ENCODE data around the gene DPH5.
"Not testable (repeated sequence)": the region's sequence is repeated elsewhere in the genome, so short reads cannot be mapped to it uniquely, and the experiment has no call there.

Gene DPH5, protein sequence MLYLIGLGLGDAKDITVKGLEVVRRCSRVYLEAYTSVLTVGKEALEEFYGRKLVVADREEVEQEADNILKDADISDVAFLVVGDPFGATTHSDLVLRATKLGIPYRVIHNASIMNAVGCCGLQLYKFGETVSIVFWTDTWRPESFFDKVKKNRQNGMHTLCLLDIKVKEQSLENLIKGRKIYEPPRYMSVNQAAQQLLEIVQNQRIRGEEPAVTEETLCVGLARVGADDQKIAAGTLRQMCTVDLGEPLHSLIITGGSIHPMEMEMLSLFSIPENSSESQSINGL

DNA sequence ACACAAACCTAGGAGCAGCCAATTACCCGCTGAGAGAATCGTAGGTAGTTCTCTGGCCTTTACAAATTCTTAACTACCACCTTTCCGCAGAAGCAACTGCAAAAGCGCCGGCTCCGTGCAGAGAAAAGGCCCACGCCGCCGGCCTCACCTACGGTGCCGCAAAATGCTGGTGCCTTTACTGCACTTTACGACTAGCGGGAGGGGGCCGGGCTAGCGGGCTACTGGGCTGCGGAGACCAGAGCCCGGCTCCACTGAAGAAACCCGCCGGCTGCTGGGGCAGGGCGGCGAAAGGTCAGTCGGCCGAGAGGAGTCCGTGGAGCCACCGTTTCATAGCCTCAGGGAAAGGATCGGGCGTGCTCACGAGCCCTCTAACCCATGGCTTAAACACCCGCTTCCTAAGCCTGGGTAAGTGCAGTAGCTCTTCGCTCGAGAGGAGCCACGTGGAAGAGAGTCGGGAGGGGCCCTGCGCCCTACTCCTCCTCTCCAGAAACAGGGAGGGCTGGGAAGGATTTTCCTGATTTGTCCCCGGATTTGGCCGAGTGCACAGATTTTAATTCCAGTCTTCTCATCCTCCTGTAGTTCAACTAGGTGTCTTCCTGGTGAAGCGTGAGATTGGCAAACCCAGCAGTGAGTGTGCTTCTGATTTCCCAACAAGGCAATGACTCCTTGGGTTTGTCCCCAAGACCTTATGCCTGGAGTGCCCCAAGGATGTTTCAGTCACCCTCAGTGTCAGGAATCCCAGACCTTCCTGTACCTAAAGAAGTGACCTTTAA is at the start of gene DPH5:
DPH5 (minus strand) TSS at position 128 of the 773 bp plus-strand sequence. CDS start 341 bp downstream, outside the sequence.
- TF ChIP-seq JUND (IDR thresholded peaks at IDR 0.05; ENCODE audit: low read depth): no peak
- DNase-seq (ENCODE audit: low read depth in 1 of 2, low spot score in 1 of 2): peak; percentile 16 to 89
- in situ Hi-C loops (cut with HindIII; ENCODE audit: low pct_unique_long_range_greater_than_20kb, low sequenced_read_pairs): no loop called here

DNA sequence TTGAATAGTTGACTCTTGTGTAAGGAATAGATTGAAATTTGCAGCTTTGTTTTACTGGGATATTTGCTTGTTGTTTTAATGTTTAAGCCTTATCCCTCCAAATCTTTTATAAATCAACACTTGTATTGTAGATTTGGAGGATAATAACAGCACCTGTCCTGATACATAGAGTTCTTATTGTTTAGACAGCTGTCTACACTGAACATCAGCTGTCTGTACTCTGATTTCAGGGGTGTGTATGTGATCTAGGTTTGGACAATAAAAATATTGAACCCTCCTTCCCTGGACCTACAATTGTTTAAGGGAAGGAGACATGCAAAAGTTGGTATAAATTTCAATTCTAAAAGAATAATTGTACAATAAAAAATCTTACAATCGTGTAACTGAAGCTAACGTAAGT is 48.3 kb upstream of the DPH5 start:
- in situ Hi-C loops (cut with HindIII; ENCODE audit: low pct_unique_long_range_greater_than_20kb, low sequenced_read_pairs): no loop called here
- TF ChIP-seq JUND (IDR thresholded peaks at IDR 0.05; ENCODE audit: low read depth): no peak
- DNase-seq (ENCODE audit: low read depth in 1 of 2, low spot score in 1 of 2): no peak

DNA sequence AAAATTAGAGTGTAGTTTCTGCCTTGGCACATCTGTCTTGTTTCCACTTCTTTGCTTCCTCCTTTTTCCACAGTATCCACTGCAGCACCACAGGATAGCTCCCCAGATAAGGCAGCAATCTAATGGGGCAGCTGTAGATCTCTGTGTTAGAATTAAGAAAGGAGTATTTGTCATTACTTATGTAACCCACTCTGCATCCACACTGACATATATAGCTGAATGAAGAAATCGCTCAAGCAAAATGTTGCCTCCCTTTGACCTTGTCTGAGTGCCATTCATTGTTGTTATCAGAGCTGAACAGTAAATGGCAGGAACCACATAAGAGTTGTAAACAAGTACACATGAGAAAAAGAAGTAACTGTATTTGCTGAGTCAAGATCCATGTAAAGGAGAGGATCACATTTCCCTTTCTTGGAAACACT is 45.9 kb upstream of the DPH5 start:
- no peak for DNase-seq (ENCODE audit: low read depth in 1 of 2, low spot score in 1 of 2)
- in situ Hi-C loops (cut with HindIII; ENCODE audit: low pct_unique_long_range_greater_than_20kb, low sequenced_read_pairs): no loop called here
- no peak for TF ChIP-seq JUND (IDR thresholded peaks at IDR 0.05; ENCODE audit: low read depth)

DNA sequence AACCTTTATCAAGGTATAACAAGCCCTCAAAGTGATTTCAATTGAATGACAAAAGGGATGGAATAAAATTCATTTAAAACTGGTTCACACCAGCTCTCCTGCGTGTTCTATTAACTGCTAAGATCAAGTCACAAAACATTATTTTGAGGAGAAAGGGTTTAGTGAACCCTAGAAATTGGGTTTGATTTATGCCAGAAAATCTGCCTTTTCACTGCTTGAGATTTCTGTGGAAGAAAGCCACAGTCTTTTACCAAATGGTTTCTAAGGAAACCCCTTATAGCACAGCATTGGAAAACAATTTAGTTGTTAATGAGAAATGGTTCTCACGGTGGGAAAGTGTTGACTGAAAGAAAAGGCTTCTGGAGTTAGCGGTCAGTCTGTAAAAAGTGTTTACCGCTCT is 43.6 kb upstream of the DPH5 start:
- DNase-seq (ENCODE audit: low read depth in 1 of 2, low spot score in 1 of 2): no peak
- in situ Hi-C loops (cut with HindIII; ENCODE audit: low pct_unique_long_range_greater_than_20kb, low sequenced_read_pairs): no loop called here
- no peak for TF ChIP-seq JUND (IDR thresholded peaks at IDR 0.05; ENCODE audit: low read depth)

DNA sequence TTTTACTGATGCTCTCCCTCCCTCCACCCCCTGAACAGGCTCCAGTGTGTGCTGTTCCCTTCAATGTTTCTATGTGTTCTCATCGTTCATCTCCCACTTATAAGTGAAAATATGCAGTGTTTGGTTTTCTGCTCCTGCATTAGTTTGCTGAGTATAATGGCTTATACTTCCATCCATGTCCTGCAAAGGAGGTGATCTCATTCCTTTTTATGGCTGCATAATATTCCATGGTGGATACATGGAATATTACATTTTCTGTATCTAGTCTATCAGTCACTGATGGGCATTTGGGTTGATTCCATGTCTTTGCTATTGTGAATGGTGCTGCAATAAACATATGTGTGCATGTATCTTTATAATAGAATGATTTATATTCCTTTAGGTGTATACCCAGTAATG is 41.4 kb upstream of the DPH5 start:
- in situ Hi-C loops (cut with HindIII; ENCODE audit: low pct_unique_long_range_greater_than_20kb, low sequenced_read_pairs); DNase-seq (ENCODE audit: low read depth in 1 of 2, low spot score in 1 of 2): not testable (repeated sequence)

DNA sequence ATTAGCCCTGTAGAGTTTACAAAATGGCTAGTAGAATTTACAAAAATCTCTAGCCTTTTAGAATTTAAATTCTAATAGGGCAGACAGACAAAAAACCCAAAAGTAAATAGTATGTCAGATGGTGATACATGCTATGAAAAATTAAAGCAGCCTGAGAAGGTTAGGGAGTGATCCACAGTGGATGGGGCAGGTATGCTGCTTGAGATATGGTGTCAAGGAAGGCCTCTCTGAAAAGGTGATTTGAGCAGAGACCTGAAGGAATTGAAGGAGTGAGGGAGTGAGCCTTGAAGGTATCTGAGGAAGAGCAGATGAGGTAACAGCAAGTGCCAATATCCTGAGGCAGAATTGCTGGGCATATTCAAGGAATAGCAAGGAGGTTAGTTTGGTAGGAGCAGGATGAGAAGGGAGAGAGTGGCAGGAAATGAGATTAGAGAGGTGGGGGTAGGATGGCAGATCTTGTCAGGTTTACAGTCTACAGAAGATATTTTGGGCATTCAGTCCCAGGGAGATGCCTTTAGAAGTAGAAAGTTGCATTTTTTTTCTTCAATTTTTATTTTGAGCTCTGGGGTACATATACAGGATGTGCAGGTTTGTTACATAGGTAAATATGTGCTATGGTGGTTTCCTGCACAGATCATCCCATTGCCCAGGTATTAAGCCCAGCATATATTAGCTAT is 40.8 kb upstream of the DPH5 start:
- DNase-seq (ENCODE audit: low read depth in 1 of 2, low spot score in 1 of 2): no peak
- in situ Hi-C loops (cut with HindIII; ENCODE audit: low pct_unique_long_range_greater_than_20kb, low sequenced_read_pairs): no loop called here
- no peak for TF ChIP-seq JUND (IDR thresholded peaks at IDR 0.05; ENCODE audit: low read depth)

DNA sequence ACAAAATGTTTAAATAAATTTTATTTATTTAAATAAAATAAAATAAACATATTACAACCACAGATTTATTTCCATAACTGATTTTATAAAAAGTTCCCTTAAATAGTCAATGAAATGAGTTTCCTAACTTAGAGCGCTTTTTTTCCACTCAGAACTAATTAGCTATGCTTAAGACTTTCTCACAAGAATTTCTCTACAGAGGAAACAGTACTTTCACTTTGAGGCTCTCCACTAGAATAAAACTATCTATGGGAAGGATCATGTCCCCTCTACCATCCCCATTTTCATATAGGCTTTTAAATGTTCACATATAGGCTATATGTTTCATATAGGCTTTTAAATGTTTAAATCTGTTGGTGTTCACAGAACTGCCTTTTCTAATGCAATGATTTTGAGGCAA is 40.0 kb upstream of the DPH5 start:
- in situ Hi-C loops (cut with HindIII; ENCODE audit: low pct_unique_long_range_greater_than_20kb, low sequenced_read_pairs): no loop called here
- no peak for DNase-seq (ENCODE audit: low read depth in 1 of 2, low spot score in 1 of 2)
- TF ChIP-seq JUND (IDR thresholded peaks at IDR 0.05; ENCODE audit: low read depth): no peak

DNA sequence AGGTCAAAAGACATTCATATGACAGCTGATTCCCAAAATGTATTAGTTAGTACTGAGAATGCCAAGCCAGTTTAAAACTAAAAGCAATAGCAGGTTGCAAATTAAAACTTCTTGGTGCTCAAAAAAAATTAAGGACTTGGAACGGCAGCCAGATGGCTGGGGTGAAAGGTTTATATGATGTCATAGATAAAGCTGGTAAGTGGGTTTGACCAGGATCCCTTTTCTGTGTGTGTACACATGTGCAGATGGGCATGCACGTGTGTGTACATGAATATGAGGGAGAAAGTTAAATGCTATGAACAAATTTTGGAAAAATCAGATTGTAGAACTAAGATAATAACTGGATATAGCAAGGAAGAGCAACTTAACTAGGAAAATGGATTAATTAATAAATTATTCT is 39.1 kb upstream of the DPH5 start:
- no peak for TF ChIP-seq JUND (IDR thresholded peaks at IDR 0.05; ENCODE audit: low read depth)
- DNase-seq (ENCODE audit: low read depth in 1 of 2, low spot score in 1 of 2): no peak
- in situ Hi-C loops (cut with HindIII; ENCODE audit: low pct_unique_long_range_greater_than_20kb, low sequenced_read_pairs): no loop called here

DNA sequence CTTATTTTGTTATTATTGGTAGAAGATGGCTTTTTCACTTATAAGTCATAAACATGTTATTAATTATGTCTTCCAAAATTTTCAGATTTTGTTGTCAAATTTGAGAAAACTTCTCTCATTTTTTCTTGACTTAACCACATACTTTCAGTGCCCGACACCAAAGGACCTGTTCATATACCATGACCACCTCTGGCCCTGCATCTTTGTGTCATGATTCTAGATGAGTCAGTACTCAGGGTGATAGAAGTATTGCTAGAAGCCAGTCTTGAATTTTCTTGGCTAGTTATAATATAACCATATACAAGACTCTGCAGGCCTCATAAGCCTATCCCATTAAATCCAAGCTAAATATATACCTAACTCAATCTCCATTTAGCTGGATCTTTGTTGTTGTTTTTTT is 35.4 kb upstream of the DPH5 start:
- in situ Hi-C loops (cut with HindIII; ENCODE audit: low pct_unique_long_range_greater_than_20kb, low sequenced_read_pairs): no loop called here
- no peak for DNase-seq (ENCODE audit: low read depth in 1 of 2, low spot score in 1 of 2)
- TF ChIP-seq JUND (IDR thresholded peaks at IDR 0.05; ENCODE audit: low read depth): no peak

DNA sequence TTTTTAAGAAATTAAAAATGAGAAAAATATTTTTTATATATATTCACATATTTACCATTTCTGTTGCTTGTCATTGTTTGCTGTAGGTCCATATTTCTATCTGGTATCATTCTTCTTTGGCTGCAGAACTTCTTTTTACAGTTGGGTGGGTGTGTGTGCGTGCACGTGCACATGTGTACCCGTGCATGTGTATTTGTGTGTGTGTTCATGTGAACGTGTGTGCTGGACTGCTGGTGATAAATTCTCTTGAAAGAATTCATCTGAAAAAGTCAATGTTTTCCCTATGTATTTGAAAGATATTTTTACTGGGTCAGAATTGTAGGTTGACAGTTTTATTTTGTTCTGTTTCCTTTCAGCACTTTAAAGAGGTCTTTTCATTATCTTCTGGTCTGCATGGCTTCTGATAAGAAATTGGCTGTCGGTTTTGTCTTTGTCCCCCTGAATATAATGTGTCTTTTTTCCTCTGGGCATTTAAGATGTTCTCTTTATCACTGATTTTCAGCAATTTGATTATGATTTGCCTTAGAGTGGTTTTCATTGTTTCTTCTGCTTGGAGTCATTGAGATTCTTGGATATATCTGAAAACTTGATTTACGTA is 34.5 kb upstream of the DPH5 start:
- in situ Hi-C loops (cut with HindIII; ENCODE audit: low pct_unique_long_range_greater_than_20kb, low sequenced_read_pairs): no loop called here
- TF ChIP-seq JUND (IDR thresholded peaks at IDR 0.05; ENCODE audit: low read depth): no peak
- no peak for DNase-seq (ENCODE audit: low read depth in 1 of 2, low spot score in 1 of 2)

DNA sequence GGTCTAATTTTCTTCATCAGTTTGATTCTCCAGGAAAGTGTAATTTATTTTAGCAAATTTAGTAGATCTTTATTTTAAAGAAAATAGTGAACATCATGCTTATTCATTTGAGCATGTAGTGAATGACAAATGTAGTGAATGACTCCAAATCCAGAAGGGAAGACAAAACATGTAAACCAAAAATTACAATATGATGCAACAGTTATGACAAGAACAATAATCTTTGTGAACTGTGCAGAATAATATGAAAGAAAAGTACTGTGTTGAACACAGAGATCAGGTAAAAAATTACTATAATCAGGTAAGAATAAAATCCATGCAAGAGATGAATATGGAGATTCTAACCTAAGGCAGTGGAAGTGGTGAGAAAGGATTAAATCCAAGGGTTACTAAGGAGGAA is 30.0 kb upstream of the DPH5 start:
- no peak for TF ChIP-seq JUND (IDR thresholded peaks at IDR 0.05; ENCODE audit: low read depth)
- in situ Hi-C loops (cut with HindIII; ENCODE audit: low pct_unique_long_range_greater_than_20kb, low sequenced_read_pairs): no loop called here
- DNase-seq (ENCODE audit: low read depth in 1 of 2, low spot score in 1 of 2): no peak

DNA sequence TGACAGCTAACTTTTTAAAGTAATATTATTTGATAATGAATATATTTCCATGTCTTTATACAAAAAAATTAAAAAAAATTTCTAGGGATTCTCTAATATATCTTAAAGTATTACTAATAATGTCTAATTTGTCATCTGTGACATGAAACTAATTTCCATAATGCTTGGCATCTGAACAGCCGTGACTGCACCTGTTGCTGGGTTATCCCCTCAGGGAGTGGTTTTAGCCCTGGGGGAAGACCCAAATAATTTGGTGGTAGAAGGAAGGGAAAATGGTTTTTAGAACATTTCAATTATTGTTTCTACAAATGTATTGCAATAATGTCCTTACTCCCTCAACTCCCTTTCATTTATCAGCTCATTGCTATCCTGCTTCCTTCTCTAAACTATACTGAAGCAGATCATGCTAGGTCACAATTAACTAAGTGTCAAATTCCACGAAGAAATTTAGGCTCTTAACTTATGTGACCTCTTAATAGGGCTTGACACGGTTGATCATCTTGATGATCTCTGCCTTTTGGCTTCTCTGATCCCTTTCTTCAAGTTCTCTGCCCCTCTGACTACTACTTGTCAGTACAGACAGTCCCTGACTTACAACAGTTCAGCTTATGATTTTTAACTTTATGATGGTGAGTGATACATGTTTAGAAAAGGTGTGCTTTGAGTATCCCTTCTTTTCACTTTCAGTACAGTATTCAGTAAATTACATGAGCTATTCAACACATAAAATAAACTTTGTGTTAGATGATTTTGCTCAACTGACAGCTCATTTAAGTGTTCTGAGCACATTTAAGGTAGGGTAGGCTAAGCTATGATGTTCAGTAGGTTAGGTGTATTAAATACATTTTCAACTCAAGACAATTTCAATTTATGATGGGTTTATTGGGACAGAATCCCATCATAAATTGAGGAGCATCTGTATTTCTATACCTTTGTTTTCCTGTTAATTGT is 26.4 kb upstream of the DPH5 start:
- no peak for DNase-seq (ENCODE audit: low read depth in 1 of 2, low spot score in 1 of 2)
- in situ Hi-C loops (cut with HindIII; ENCODE audit: low pct_unique_long_range_greater_than_20kb, low sequenced_read_pairs): no loop called here
- no peak for TF ChIP-seq JUND (IDR thresholded peaks at IDR 0.05; ENCODE audit: low read depth)

Data from T47D (cell line).